DND-41 (cell line): ENCODE results near the gene PRRC2C.

ENCODE experiments used
- ATAC-seq: fragments of 200-7000 bp; cut with Tn5 transposase; 3 replicates; pipeline ENCODE4 v1.9.1; 2021; ENCODE audit warnings: low read depth; ENCODE audit not compliant: insufficient read depth
- DNase-seq: peaks from one replicate; pipeline ENCODE4 v3.0.0-alpha.2; 2020
- H2AFZ ChIP-seq: 2 replicates; pipeline ENCODE4 v1.6.0; 2012; ENCODE audit warnings: low read depth, low read length
- H3K27ac ChIP-seq: 2 replicates; pipeline ENCODE4 v1.5.1; 2012; ENCODE audit warnings: low read length, inconsistent platforms
- H3K27me3 ChIP-seq: fragments of 200-600 bp; sonication (generic); 2 replicates; pipeline ENCODE4 v1.6.0; 2012; ENCODE audit warnings: low read length, mild to moderate bottlenecking, inconsistent platforms; ENCODE audit not compliant: insufficient read depth, poor library complexity
- H3K36me3 ChIP-seq: 2 replicates; pipeline ENCODE4 v1.5.1; 2012; ENCODE audit warnings: low read length, inconsistent platforms; ENCODE audit not compliant: insufficient read depth
- H3K4me1 ChIP-seq: 2 replicates; pipeline ENCODE4 v1.5.1; 2012; ENCODE audit warnings: mild to moderate bottlenecking, low read length; ENCODE audit not compliant: insufficient read depth
- H3K4me2 ChIP-seq: 2 replicates; pipeline ENCODE4 v1.6.0; 2012; ENCODE audit warnings: mild to moderate bottlenecking, moderate library complexity, low read length, inconsistent platforms; ENCODE audit not compliant: insufficient read depth
- H3K4me3 ChIP-seq, 2 experiments: fragments of 200-600 bp in 1 of 2; shearing (Covaris generic) in 1 of 2; 2 replicates each; pipeline ENCODE4 v1.5.1; 2012 to 2016; ENCODE audit warnings: inconsistent platforms in 2 of 2, low read length in 2 of 2, mild to moderate bottlenecking in 2 of 2, low read depth in 1 of 2, moderate library complexity in 1 of 2
- H3K79me2 ChIP-seq: 2 replicates; pipeline ENCODE4 v1.6.0; 2012; ENCODE audit warnings: low read length, inconsistent platforms; ENCODE audit not compliant: insufficient read depth
- H3K9ac ChIP-seq: 2 replicates; pipeline ENCODE4 v1.6.0; 2012; ENCODE audit warnings: low read depth, mild to moderate bottlenecking, inconsistent platforms, low read length, moderate library complexity
- H3K9me3 ChIP-seq: 2 replicates; pipeline ENCODE4 v1.5.1; 2012; ENCODE audit warnings: low read length, moderate library complexity, mild to moderate bottlenecking, inconsistent platforms; ENCODE audit not compliant: insufficient read depth, severe bottlenecking
- H4K20me1 ChIP-seq: 2 replicates; pipeline ENCODE4 v1.6.0; 2012; ENCODE audit warnings: low read length; ENCODE audit not compliant: insufficient read depth
- EZH2 ChIP-seq: IDR thresholded peaks from 3 replicates; pipeline ENCODE4 v1.6.1; 2012; ENCODE audit warnings: borderline replicate concordance, low read depth, mild to moderate bottlenecking, moderate library complexity, low read length, inconsistent platforms; ENCODE audit not compliant: severe bottlenecking
- TF ChIP-seq, protein P1 (sequence below): IDR thresholded peaks from 2 replicates; pipeline ENCODE4 v1.5.1; 2012; ENCODE audit warnings: borderline replicate concordance, low read length, moderate library complexity, mild to moderate bottlenecking; ENCODE audit not compliant: poor library complexity, severe bottlenecking; ENCODE audit errors: extremely low read depth

PRRC2C gene

DNA sequence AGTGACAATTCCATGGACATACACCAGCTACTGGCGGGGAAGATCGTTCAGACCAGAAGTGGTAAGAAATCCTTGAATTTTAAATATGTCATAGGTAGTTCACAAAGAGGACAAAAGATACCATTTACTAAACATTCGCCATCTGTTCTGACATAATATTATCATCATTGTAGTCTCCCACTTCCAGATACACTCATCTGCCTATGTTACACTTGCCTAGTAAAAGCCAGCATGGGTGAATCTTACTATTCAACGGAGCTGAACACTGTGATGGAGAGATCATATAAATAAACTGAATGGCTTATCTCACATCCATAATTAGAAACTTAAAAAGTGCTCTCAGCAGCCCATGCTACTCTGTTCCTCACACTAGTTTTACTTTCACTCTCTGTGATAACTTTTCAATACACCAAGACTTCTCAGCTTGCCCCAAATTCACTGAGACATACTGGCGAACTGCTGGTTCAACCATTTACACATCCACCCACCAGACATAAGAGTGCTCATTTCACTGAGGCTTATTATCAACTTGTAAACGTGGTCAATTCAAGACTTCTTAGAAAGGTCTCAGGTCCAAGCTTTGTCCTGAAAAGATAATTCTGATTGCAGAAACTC lies 463 bp upstream of the PRRC2C start:
- TF ChIP-seq EZH2 = no peak
- TF ChIP-seq, protein P1, sequence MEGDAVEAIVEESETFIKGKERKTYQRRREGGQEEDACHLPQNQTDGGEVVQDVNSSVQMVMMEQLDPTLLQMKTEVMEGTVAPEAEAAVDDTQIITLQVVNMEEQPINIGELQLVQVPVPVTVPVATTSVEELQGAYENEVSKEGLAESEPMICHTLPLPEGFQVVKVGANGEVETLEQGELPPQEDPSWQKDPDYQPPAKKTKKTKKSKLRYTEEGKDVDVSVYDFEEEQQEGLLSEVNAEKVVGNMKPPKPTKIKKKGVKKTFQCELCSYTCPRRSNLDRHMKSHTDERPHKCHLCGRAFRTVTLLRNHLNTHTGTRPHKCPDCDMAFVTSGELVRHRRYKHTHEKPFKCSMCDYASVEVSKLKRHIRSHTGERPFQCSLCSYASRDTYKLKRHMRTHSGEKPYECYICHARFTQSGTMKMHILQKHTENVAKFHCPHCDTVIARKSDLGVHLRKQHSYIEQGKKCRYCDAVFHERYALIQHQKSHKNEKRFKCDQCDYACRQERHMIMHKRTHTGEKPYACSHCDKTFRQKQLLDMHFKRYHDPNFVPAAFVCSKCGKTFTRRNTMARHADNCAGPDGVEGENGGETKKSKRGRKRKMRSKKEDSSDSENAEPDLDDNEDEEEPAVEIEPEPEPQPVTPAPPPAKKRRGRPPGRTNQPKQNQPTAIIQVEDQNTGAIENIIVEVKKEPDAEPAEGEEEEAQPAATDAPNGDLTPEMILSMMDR = no peak
- H4K20me1 ChIP-seq = peaks cover 44% of the 10 kb centered on the region
- peaks cover 37% of the 10 kb centered on the region for H3K4me1 ChIP-seq
- H3K4me2 ChIP-seq = peak overlapping the region; percentile 95
- H2AFZ ChIP-seq = peak overlapping the region; percentile 82
- H3K9me3 ChIP-seq = no peaks in the 10 kb centered on the region
- DNase-seq (no peak), ATAC-seq (peak; percentile 70)
- peaks cover 52% of the 10 kb centered on the region for H3K79me2 ChIP-seq
- H3K36me3 ChIP-seq = peaks cover 12% of the 10 kb centered on the region
- no peaks in the 10 kb centered on the region for H3K27me3 ChIP-seq
- peak overlapping the region; percentile 97 for H3K9ac ChIP-seq
- peak overlapping the region; percentile 93 to 94; a peak in 3 of 4 replicates for H3K4me3 ChIP-seq
- H3K27ac ChIP-seq = peak overlapping the region; percentile 82

GRCh38 chr1:171486048-171486519 lies 754 bp downstream of the PRRC2C start:
- H3K27ac ChIP-seq = peak overlapping the region; percentile 82
- no peaks in the 10 kb centered on the region for H3K9me3 ChIP-seq
- DNase-seq = peak; percentile 76
- H3K4me1 ChIP-seq = peaks cover 37% of the 10 kb centered on the region
- ATAC-seq = peak; percentile 79
- peak overlapping the region; percentile 97 for H3K9ac ChIP-seq
- H2AFZ ChIP-seq = peak overlapping the region; percentile 88
- H3K27me3 ChIP-seq = no peaks in the 10 kb centered on the region
- H3K4me3 ChIP-seq = peak overlapping the region; percentile 93 to 94
- TF ChIP-seq EZH2 = no peak
- TF ChIP-seq, protein P1 = peak; percentile 1
- peaks cover 65% of the 10 kb centered on the region for H3K79me2 ChIP-seq
- H3K36me3 ChIP-seq = peaks cover 19% of the 10 kb centered on the region
- peaks cover 56% of the 10 kb centered on the region for H4K20me1 ChIP-seq
- peak overlapping the region; percentile 95 for H3K4me2 ChIP-seq

- Histone ChIP-seq H3K79me2 (peaks cover 74% of the 10 kb centered on the region), H3K9me3 (no peaks in the 10 kb centered on the region), H3K9ac (peak overlapping the region; percentile 97), H3K4me2 (peak overlapping the region; percentile 95), H3K4me1 (peaks cover 37% of the 10 kb centered on the region), H4K20me1 (peaks cover 64% of the 10 kb centered on the region), H3K4me3 (peak overlapping the region; percentile 93 to 94; a peak in 3 of 4 replicates), H3K36me3 (peaks cover 24% of the 10 kb centered on the region), H3K27ac (peak overlapping the region; percentile 82; the same call in 1 of the 2 replicates), H2AFZ (no peak overlapping the region), H3K27me3 (no peaks in the 10 kb centered on the region)
- ATAC-seq (no peak), DNase-seq (no peak)
- TF ChIP-seq, protein P1 = no peak
- TF ChIP-seq EZH2 = no peak
Measured at GRCh38 chr1:171487038-171487437, 1.7 kb downstream of the PRRC2C start.
